ENCODE measurements around the gene FCHO2.
"Not testable (repeated sequence)": the region's sequence is repeated elsewhere in the genome, so short reads cannot be mapped to it uniquely, and the experiment has no call there.

FCHO2 gene

GRCh38 chr5:72955768-72956323 is at the start of gene FCHO2:
FCHO2 (plus strand) TSS chr5:72956041; CDS start chr5:72956097, 56 bp downstream.
- peak; percentile 96 for DNase-seq

GRCh38 chr5:72906806-72907205 is 49.0 kb upstream of the FCHO2 start:
- DNase-seq: no peak

- DNase-seq: no peak
These were observed 47.2 kb upstream of the FCHO2 start for GRCh38 chr5:72908664-72909063.

GRCh38 chr5:72917371-72917776 is 38.5 kb upstream of the FCHO2 start:
- DNase-seq: no peak

GRCh38 chr5:72920690-72921502 is 34.9 kb upstream of the FCHO2 start:
- DNase-seq: peak; percentile 72

- no peak for DNase-seq
These were observed 34.0 kb upstream of the FCHO2 start for GRCh38 chr5:72921886-72922285.

GRCh38 chr5:72922422-72922821 is 33.4 kb upstream of the FCHO2 start:
- no peak for DNase-seq

- no peak for DNase-seq
These were observed 30.4 kb upstream of the FCHO2 start for GRCh38 chr5:72925336-72926010.

GRCh38 chr5:72932686-72933085 is 23.2 kb upstream of the FCHO2 start:
- DNase-seq: not testable (repeated sequence)

- DNase-seq: not testable (repeated sequence)
These were observed 20.7 kb upstream of the FCHO2 start for GRCh38 chr5:72934953-72935725.

- DNase-seq: no peak
These were observed 18.9 kb upstream of the FCHO2 start for GRCh38 chr5:72936893-72937292.

GRCh38 chr5:72937517-72938061 is 18.3 kb upstream of the FCHO2 start:
- peak; percentile 55 for DNase-seq

- no peak for DNase-seq
These were observed 17.6 kb upstream of the FCHO2 start for GRCh38 chr5:72938206-72938605.

GRCh38 chr5:72940082-72940481 is 15.8 kb upstream of the FCHO2 start:
- DNase-seq: no peak

GRCh38 chr5:72943307-72943706 is 12.5 kb upstream of the FCHO2 start:
- no peak for DNase-seq

GRCh38 chr5:72947498-72947897 is 8.3 kb upstream of the FCHO2 start:
- DNase-seq: peak; percentile 17

GRCh38 chr5:72949481-72949880 is 6.4 kb upstream of the FCHO2 start:
- DNase-seq: no peak

GRCh38 chr5:72951671-72952468 is 4.0 kb upstream of the FCHO2 start:
- peak; percentile 21 for DNase-seq

- no peak for DNase-seq
These were observed 1.5 kb upstream of the FCHO2 start for GRCh38 chr5:72954389-72954788.

- DNase-seq: no peak
These were observed 586 bp upstream of the FCHO2 start for GRCh38 chr5:72955143-72955767.

- DNase-seq: peak; percentile 72
These were observed 691 bp downstream of the FCHO2 start for GRCh38 chr5:72956324-72957140.

Measured in OCI-M1 (cell line).